DMS 273 (cell line): ENCODE measurements around the gene ATG5.

Experiments used
- DNase-seq: peaks from one replicate; lab custom pipeline; 2025; ENCODE audit not compliant: unreplicated experiment; lab: John Stamatoyannopoulos, UW

The ATG5 gene

GRCh38 chr6:106134906-106135634, 190.5 kb downstream of the ATG5 start:
- DNase-seq, result no peak
